Endothelial cell of umbilical vein (primary cell): Measurements from ENCODE around the gene ZNF559. TPM values are rescaled to one million over a fixed set of nuclear protein-coding genes. Genes with fewer than 3 reads are reported as not detected.

Experiments
- BruUV-seq: library from RNA; stranded (reverse); fragments of 400-500 nt; replicated peaks from 2 replicates; lab custom pipeline; 2021; lab: Mats Ljungman, UMichigan
- CTCF ChIA-PET: fragments of 300-600, 350-600 bp; sonication (Branson Sonifier 250); formaldehyde crosslinking; loops from one replicate; lab custom pipeline; 2021; ENCODE audit warnings: antibody characterized with exemption, inconsistent platforms; lab: Charles Lee
- POLR2A ChIA-PET: fragments of 300-600, 350-600 bp; sonication (Branson Sonifier 250); formaldehyde crosslinking; loops from one replicate; lab custom pipeline; 2021; ENCODE audit warnings: antibody characterized with exemption, inconsistent platforms; lab: Charles Lee
- DNase-seq: peaks from one replicate; pipeline ENCODE4 v3.0.0-alpha.2; 2011; ENCODE audit warnings: low read depth, low spot score
- FAIRE-seq: peaks from 2 replicates; lab custom pipeline; 2011; peaks lifted over from hg19 to GRCh38; lab: Jason Lieb, UNC
- H2AFZ ChIP-seq: 2 replicates; pipeline ENCODE4 v1.6.0; 2012; ENCODE audit warnings: low read depth, low read length, control low read depth, inconsistent platforms
- H3K27ac ChIP-seq: 2 replicates; pipeline ENCODE4 v1.5.1; 2011; ENCODE audit warnings: low read depth, mild to moderate bottlenecking, control low read depth, low read length, moderate library complexity; ENCODE audit not compliant: insufficient read depth
- H3K27me3 ChIP-seq, 2 experiments: 2 replicates each; pipeline versions ENCODE4 v1.6.0 to v1.6.1; 2011; ENCODE audit warnings: low read length in 2 of 2, mixed read lengths in 1 of 2; ENCODE audit not compliant: control insufficient read depth in 2 of 2, insufficient read depth in 2 of 2
- H3K36me3 ChIP-seq, 2 experiments: 2 replicates in 1 of 2; 3 replicates in 1 of 2; pipeline ENCODE4 v1.5.1; 2011; ENCODE audit warnings: low read length in 2 of 2, mild to moderate bottlenecking in 1 of 2, moderate library complexity in 1 of 2; ENCODE audit not compliant: control insufficient read depth in 2 of 2, insufficient read depth in 2 of 2; ENCODE audit errors: extremely low read depth in 1 of 2
- H3K4me1 ChIP-seq: 3 replicates; pipeline ENCODE4 v1.5.1; 2011; ENCODE audit warnings: mild to moderate bottlenecking, low read length; ENCODE audit not compliant: control insufficient read depth, insufficient read depth; ENCODE audit errors: extremely low read depth
- H3K4me2 ChIP-seq: 2 replicates; pipeline ENCODE4 v1.6.1; 2011; ENCODE audit warnings: low read length, control low read depth, mixed read lengths; ENCODE audit not compliant: insufficient read depth
- H3K4me3 ChIP-seq, 3 experiments: fragments of 200-600 bp in 1 of 3; sonication (generic), shearing (Covaris generic) in 1 of 3; replicated peaks in 1 of 3; 2 replicates each; pipeline ENCODE4 v1.5.1; 2011 to 2016; ENCODE audit warnings: control low read depth in 3 of 3, low read length in 3 of 3, mild to moderate bottlenecking in 2 of 3, inconsistent platforms in 1 of 3, low read depth in 1 of 3, moderate library complexity in 1 of 3; ENCODE audit not compliant: insufficient read depth in 1 of 3
- H3K79me2 ChIP-seq: 2 replicates; pipeline ENCODE4 v1.6.0; 2012; ENCODE audit warnings: low read length, inconsistent platforms; ENCODE audit not compliant: control insufficient read depth, insufficient read depth
- H3K9ac ChIP-seq: replicated peaks from 2 replicates; pipeline ENCODE3; 2011; ENCODE audit warnings: low read length, control low read depth; ENCODE audit not compliant: insufficient read depth; ENCODE audit errors: extremely low read depth
- H3K9me1 ChIP-seq: replicated peaks from 3 replicates; pipeline ENCODE4 v1.6.0; 2011; ENCODE audit warnings: mild to moderate bottlenecking, low read length; ENCODE audit not compliant: control insufficient read depth, insufficient read depth; ENCODE audit errors: extremely low read depth
- H3K9me3 ChIP-seq: replicated peaks from 2 replicates; pipeline ENCODE4 v1.5.1; 2012; ENCODE audit warnings: low read length, inconsistent platforms; ENCODE audit not compliant: control insufficient read depth, insufficient read depth
- H4K20me1 ChIP-seq: replicated peaks from 2 replicates; pipeline ENCODE3; 2011; ENCODE audit warnings: mild to moderate bottlenecking, low read length; ENCODE audit not compliant: control insufficient read depth, insufficient read depth; ENCODE audit errors: extremely low read depth
- CTCF ChIP-seq, 2 donors: IDR thresholded peaks; 1 replicate in 1 of 2; 2 replicates in 1 of 2; pipeline ENCODE4 v1.5.1; 2011; ENCODE audit warnings: low read length in 2 of 2, mild to moderate bottlenecking in 2 of 2, moderate library complexity in 2 of 2, control low read depth in 1 of 2, inconsistent platforms in 1 of 2, low read depth in 1 of 2; ENCODE audit not compliant: insufficient read depth in 1 of 2; ENCODE audit errors: extremely low read depth in 1 of 2
- GATA2 ChIP-seq: IDR thresholded peaks from 2 replicates; pipeline ENCODE4 v1.7.0; 2011; ENCODE audit warnings: low read depth, mild to moderate bottlenecking, moderate library complexity, mixed read lengths, low read length; ENCODE audit not compliant: insufficient read length, insufficient read depth
- JUN ChIP-seq: IDR thresholded peaks from 2 replicates; pipeline ENCODE4 v1.6.1; 2011; ENCODE audit warnings: borderline replicate concordance, low read depth; ENCODE audit not compliant: insufficient read length, insufficient read depth
- MAX ChIP-seq: IDR thresholded peaks from 2 replicates; pipeline ENCODE4 v1.6.1; 2011; ENCODE audit not compliant: insufficient read depth, insufficient read length
- MYC ChIP-seq: IDR thresholded peaks from one replicate; pipeline ENCODE4 v1.6.1; 2011; ENCODE audit warnings: mild to moderate bottlenecking, low read depth, low read length
- POLR2AphosphoS5 ChIP-seq: IDR thresholded peaks from 2 replicates; pipeline ENCODE4 v1.6.1; 2012; ENCODE audit warnings: low read depth, mild to moderate bottlenecking, control low read depth, low read length, moderate library complexity; ENCODE audit not compliant: insufficient read depth
- dilution Hi-C: fragments of 300-500 bp; cut with MboI; formaldehyde crosslinking; loops from one replicate; pipeline ENCODE4 v1.15.0; 2019; ENCODE audit warnings: low sequenced_read_pairs; ENCODE audit not compliant: extremely low pct_ligation_motif_present
- intact Hi-C: fragments of 100-400 bp; cut with micrococcal nuclease; formaldehyde crosslinking; loops from one replicate; pipeline ENCODE4 v1.10.0; 2022
- polyA plus RNA-seq, 4 experiments: library from polyadenylated mRNA; depleted of rRNA in 3 of 4; stranded (reverse) in 3 of 4; unstranded in 1 of 4; fragments of >200 nt; gene quantifications; 2 replicates each; pipeline versions ENCODE4 v1.2.1 to v1.2.3, GENCODE V29; 2011 to 2012; ENCODE audit warnings: missing spikeins in 1 of 4
- total RNA-seq: library from RNA; stranded (reverse); gene quantifications from 2 replicates; pipeline ENCODE4 v1.2.3, GENCODE V29; 2021

Gene ZNF559
- total and polyA plus RNA-seq, 2 donors (not counting 3 experiments of a cell fraction or from before 2014, with no cell fraction given): 7.8 to 13.5 TPM

GRCh38 chr19:9313756-9314155 lies 10.2 kb upstream of the ZNF559 start:
- intact Hi-C loops: loop anchor here (5.0 kb wide), 1 partner anchor 309 kb away; the partner anchor contains the start of gene ZNF561
- ChIA-PET POLR2A (no interaction called here), CTCF (interaction anchor here (1.5 kb wide), 1 partner anchor 10 kb away, joined by 5 read pairs; the partner anchor contains the start of gene ZNF559)
- H3K4me1 ChIP-seq: peaks cover 2% of the 10 kb centered on the region
- H4K20me1 ChIP-seq: no peaks in the 10 kb centered on the region
- no peaks in the 10 kb centered on the region for H3K79me2 ChIP-seq
- no peak for DNase-seq
- dilution Hi-C loops: no loop called here
- H3K27me3 ChIP-seq: no peaks in the 10 kb centered on the region
- TF ChIP-seq GATA2 (no peak), POLR2AphosphoS5 (no peak), MYC (no peak), CTCF (IDR thresholded peaks at IDR 0.05; ENCODE audit: extremely low read depth in 1 of 2, insufficient read depth in 1 of 2, low read depth in 1 of 2, low read length in 2 of 2) (no peak), JUN (no peak), MAX (no peak)
- no TSS peak for BruUV-seq
- H3K27ac ChIP-seq: no peak overlapping the region
- no peak overlapping the region for H3K4me2 ChIP-seq
- H3K9me1 ChIP-seq: no peaks in the 10 kb centered on the region
- no peak for FAIRE-seq
- H3K4me3 ChIP-seq: no peak overlapping the region
- no peak overlapping the region for H3K9ac ChIP-seq
- H2AFZ ChIP-seq: no peak overlapping the region
- no peaks in the 10 kb centered on the region for H3K36me3 ChIP-seq
- H3K9me3 ChIP-seq: no peaks in the 10 kb centered on the region
